ENCODE results near the gene ZNF217.
"Not testable (repeated sequence)": the region's sequence is repeated elsewhere in the genome, so short reads cannot be mapped to it uniquely, and the experiment has no call there.

ZNF217 gene

GRCh38 chr20:53565254-53565653 lies 28.4 kb downstream of the ZNF217 start:
- TF ChIP-seq, protein P1, sequence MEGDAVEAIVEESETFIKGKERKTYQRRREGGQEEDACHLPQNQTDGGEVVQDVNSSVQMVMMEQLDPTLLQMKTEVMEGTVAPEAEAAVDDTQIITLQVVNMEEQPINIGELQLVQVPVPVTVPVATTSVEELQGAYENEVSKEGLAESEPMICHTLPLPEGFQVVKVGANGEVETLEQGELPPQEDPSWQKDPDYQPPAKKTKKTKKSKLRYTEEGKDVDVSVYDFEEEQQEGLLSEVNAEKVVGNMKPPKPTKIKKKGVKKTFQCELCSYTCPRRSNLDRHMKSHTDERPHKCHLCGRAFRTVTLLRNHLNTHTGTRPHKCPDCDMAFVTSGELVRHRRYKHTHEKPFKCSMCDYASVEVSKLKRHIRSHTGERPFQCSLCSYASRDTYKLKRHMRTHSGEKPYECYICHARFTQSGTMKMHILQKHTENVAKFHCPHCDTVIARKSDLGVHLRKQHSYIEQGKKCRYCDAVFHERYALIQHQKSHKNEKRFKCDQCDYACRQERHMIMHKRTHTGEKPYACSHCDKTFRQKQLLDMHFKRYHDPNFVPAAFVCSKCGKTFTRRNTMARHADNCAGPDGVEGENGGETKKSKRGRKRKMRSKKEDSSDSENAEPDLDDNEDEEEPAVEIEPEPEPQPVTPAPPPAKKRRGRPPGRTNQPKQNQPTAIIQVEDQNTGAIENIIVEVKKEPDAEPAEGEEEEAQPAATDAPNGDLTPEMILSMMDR (IDR thresholded peaks at IDR 0.05; ENCODE audit: extremely low read depth, missing control alignments), result no peak
- DNase-seq (ENCODE audit: low spot score), result no peak

- not testable (repeated sequence) for DNase-seq (ENCODE audit: low spot score)
Observed at GRCh38 chr20:53562104-53562764, 31.4 kb downstream of the ZNF217 start.

- no peak for DNase-seq (ENCODE audit: low spot score)
- TF ChIP-seq, protein P1 (IDR thresholded peaks at IDR 0.05; ENCODE audit: extremely low read depth, missing control alignments), result no peak
Observed at GRCh38 chr20:53561505-53561904, 32.1 kb downstream of the ZNF217 start.

DNA sequence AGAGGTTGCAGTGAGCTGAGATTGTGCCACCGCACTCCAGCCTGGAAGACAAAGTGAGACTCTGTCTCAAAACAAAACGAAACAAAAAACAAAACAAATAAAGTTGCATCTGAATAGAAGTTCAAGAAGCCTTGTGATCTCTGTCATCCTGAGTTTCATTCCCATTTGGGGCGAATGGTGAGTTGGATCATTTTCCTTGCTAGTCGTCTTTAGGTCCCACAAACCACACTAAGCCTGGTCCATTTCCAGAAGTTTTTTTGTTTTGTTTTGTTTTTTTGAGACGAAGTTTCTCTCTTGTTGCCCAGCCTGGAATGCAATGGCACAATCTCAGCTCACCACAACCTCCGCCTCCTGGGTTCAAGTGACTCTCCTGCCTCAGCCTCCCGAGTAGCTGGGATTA lies 33.8 kb downstream of the ZNF217 start:
- TF ChIP-seq, protein P1 (IDR thresholded peaks at IDR 0.05; ENCODE audit: extremely low read depth, missing control alignments), result no peak
- DNase-seq (ENCODE audit: low spot score), result no peak

GRCh38 chr20:53557130-53557529 lies 36.5 kb downstream of the ZNF217 start:
- TF ChIP-seq, protein P1 (IDR thresholded peaks at IDR 0.05; ENCODE audit: extremely low read depth, missing control alignments), result no peak
- DNase-seq (ENCODE audit: low spot score), result no peak

- DNase-seq (ENCODE audit: low spot score), result no peak
- TF ChIP-seq, protein P1 (IDR thresholded peaks at IDR 0.05; ENCODE audit: extremely low read depth, missing control alignments), result no peak
Observed at GRCh38 chr20:53556267-53556897, 37.3 kb downstream of the ZNF217 start.

- TF ChIP-seq, protein P1 (IDR thresholded peaks at IDR 0.05; ENCODE audit: extremely low read depth, missing control alignments), result no peak
- DNase-seq (ENCODE audit: low spot score), result no peak
Observed at GRCh38 chr20:53555816-53556215, 37.8 kb downstream of the ZNF217 start.

DNA sequence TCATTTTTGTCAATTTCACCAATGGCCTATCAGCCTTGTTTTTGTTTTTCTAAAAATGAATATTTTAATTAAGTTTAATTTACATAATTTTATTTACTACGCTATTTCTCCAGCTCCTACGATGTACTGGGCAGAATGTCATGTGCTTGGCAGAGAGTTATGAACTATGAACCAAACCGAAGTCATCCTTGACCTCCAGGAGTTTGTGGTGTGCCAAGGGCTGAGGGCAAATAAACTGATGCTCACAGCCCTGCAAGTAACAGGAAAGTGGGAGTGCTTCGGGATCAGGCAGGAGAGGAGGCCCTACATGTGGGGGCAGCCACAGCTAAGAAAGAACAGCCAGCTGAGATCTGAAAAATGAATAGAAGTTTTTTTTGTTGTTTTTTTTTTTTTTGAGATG lies 38.6 kb downstream of the ZNF217 start:
- DNase-seq (ENCODE audit: low spot score), result no peak
- TF ChIP-seq, protein P1 (IDR thresholded peaks at IDR 0.05; ENCODE audit: extremely low read depth, missing control alignments), result no peak

DNA sequence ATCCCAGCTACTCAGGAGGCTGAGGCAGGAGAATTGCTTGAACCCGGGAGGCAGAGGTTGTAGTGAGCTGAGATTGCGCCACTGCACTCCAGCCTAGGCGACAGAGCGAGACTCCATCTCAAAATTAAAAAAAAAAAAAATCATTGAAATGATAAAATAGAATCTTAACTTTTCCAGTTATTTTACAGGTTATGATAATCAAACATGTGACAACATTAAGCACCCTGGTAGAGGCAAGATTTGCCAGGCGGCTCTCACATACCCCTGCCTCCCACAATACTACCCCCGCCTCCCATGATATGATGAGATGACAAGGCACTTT lies 41.1 kb downstream of the ZNF217 start:
- DNase-seq (ENCODE audit: low spot score), result not testable (repeated sequence)

- DNase-seq (ENCODE audit: low spot score), result not testable (repeated sequence)
Observed at GRCh38 chr20:53551719-53552571, 41.7 kb downstream of the ZNF217 start.
